GM21526 (cell line): ENCODE measurements around the gene POLR2J.
"Not testable (repeated sequence)": the region's sequence is repeated elsewhere in the genome, so short reads cannot be mapped to it uniquely, and the experiment has no call there.

ENCODE experiments used
- ATAC-seq: cut with Tn5 transposase; IDR thresholded peaks from one replicate; pipeline ENCODE4 v1.9.1; 2021; ENCODE audit warnings: moderate library complexity; ENCODE audit not compliant: unreplicated experiment, low FRiP score

Gene POLR2J

GRCh38 chr7:102467581-102468477 is 10.9 kb downstream of the POLR2J start:
- no peak for ATAC-seq

GRCh38 chr7:102466097-102466496 is 12.6 kb downstream of the POLR2J start:
- ATAC-seq = no peak

DNA sequence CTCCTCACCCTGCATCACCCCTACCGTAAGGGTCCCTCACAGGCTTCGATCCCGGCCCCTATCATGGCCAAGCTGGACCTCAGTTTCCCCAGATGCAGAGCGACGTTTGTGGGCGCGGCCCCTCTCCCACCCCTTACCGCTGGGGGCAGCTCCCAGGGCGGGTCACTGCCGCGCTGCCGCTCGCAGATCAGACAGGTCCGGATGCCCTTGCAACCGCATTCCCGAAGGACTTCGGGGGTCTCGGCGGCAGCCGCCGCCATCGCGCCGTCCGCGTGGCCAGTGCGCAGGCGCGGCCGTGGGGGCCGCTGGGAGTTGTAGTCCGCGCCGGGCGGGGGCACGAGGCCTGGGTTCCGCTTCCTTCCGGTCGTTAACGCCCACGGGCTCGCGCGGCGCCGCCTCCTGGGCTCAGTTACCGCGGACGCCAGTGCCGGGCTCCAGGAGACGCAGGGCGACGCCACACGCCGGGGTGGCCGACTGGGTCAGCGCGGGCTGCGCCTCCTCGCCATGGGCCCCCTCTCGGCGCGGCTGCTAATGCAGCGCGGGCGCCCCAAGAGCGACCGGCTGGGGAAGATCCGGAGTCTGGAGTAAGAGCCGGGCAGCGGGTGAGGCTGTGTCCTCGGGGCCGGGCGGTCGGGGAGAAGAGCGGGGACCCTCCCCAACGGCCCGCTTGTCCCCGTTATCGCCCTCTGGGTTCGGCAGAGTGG is 14.0 kb downstream of the POLR2J start, which contains the start of the genes ALKBH4 and LRWD1:
TSS of gene ALKBH4 (minus strand) at position 287 of the 704 bp plus-strand sequence. CDS start at position 260, 27 bp downstream.
TSS of gene LRWD1 (plus strand) at position 408 of the 704 bp plus-strand sequence. CDS start at position 505, 97 bp downstream.
- peak; percentile 71 for ATAC-seq

- no peak for ATAC-seq
These were observed 14.7 kb downstream of the POLR2J start for GRCh38 chr7:102463841-102464576.

- no peak for ATAC-seq
These were observed 18.3 kb downstream of the POLR2J start for GRCh38 chr7:102460467-102460866.

DNA sequence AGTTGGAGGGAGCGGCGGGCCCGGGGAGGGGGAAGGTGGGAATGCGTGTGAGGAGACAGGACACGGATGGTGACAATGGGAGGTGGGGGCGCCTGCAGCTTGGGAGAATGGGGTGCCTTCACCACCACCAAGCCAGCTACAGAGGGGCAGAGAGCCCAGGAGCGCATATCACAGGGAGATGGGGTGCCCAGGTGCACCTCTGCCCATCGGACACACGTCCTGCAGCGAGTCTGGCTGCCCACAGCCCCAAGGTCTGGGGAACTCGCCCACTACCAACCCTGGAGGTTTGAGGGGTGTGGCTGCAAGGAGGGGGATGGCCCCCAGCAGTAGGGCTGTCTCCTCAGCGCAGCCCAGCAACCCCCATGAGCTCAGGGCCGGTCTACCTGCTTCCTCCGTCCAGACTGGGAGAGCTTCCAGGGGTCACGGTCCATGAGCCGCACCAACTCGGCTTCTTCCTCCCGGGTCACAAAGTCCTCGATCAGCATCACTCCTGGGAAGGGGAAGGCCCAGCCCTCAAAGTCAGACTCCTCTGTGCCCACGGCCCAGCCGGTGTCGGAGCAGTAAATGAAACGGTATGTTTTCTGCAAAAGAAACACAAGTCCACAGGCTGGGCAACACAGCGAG is 19.4 kb downstream of the POLR2J start:
- no peak for ATAC-seq

- ATAC-seq = no peak
These were observed 21.3 kb downstream of the POLR2J start for GRCh38 chr7:102457352-102457924.

GRCh38 chr7:102456327-102456726 is 22.4 kb downstream of the POLR2J start:
- ATAC-seq = no peak

DNA sequence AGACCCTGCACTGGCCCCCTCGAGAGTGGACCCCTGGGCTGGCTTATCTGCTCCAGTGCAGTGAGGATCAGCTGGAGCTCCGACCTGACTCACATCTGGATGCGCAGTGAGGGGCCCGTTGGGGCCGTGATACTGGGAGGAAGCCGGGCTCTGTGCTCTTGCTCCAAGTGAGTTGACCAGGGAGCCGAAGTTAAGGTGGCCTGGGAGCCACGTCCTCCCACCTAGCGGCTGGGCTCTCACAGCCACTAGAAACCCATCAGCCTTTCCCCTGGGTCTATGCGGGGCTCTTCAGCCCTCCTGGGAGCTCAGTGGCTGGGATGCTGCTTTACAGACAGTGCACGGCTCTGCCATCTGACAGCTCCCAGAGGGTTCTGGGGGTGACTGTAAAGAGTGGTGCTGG is 23.1 kb downstream of the POLR2J start:
- no peak for ATAC-seq

GRCh38 chr7:102454932-102455331 is 23.8 kb downstream of the POLR2J start:
- not testable (repeated sequence) for ATAC-seq

GRCh38 chr7:102454468-102454867 is 24.3 kb downstream of the POLR2J start:
- ATAC-seq = no peak

- no peak for ATAC-seq
These were observed 25.4 kb downstream of the POLR2J start for GRCh38 chr7:102453319-102453718.

DNA sequence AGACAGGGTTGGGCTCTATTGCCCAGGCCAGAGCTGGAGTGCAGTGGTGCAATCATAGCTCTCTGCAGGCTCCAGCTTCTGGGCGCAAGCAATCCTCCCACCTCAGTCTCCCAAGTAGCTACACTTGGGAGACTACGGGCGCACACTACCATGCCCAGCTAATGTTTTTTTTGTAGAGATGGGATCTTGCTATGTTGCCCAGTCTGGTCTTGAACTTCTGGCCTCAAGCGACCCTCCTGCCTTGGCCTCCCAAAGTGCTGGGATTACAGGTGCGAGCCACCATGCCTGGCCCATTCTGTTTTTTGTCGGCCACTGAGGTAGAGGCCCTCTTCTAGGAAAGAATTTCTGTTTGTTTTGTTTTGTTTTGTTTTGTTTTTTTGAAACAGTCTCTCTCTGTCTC is 26.3 kb downstream of the POLR2J start:
- ATAC-seq = no peak

GRCh38 chr7:102451371-102452054 is 27.2 kb downstream of the POLR2J start:
- ATAC-seq = no peak

DNA sequence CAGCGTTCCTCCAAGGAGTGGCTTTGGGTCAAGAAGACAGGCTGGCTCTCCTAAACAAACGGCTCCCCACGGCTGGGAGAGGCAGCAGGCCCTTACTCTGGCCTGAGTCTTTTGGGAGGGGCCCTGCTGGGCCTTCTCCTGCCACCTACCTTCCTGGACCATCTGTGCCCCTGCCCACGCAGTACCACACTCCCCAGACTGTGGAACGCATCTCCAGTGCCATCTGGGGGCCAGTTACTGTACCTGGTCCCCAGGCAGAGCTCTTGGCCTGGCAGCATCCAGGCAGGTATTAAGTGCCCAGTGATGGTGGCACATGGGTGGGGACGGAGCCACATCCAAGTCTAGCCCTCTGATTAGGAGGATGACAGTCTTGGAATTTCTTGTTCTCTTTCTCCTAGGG is 28.5 kb downstream of the POLR2J start:
- ATAC-seq = no peak

- ATAC-seq = no peak
These were observed 29.6 kb downstream of the POLR2J start for GRCh38 chr7:102449136-102449535.

- no peak for ATAC-seq
These were observed 31.4 kb downstream of the POLR2J start for GRCh38 chr7:102447311-102447710.

- no peak for ATAC-seq
These were observed 32.1 kb downstream of the POLR2J start for GRCh38 chr7:102446387-102447156.

- ATAC-seq = no peak
These were observed 33.0 kb downstream of the POLR2J start for GRCh38 chr7:102445674-102446071.
